ENCODE results near the gene UNC5B.

DNA sequence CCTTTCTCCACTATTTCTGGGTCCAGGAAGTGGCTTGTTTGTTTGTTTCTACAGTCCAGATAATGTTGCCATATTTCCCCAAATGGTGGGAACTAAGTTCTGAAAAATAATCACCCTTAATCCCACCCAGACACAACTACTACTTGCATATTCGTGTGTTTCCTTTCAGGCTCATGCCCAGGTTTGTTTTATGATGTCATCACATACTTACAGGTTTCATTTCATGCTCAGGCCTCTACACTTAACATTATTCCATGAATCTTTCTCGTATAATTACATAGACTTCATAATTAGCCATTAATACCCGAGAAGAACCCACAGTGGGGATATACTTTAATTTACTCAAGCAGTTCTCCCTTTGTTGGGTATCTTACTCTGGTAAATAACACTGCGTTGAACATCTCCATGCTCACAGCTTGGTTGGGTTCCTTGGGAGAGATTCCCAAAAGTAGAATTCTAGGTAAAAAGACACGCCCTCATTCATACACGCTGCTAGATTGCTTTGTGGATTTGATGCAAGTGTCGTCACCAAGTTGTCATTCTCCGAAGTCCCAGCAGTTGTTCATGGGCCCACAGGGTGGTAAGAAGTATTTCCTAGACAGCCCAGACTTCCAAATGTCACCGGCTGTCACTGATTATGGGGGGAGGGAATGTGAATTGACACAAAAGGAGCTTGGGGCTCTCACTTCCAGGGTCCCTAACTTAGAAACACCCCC, 42.6 kb downstream of the UNC5B start:
- TF ChIP-seq, protein P1, sequence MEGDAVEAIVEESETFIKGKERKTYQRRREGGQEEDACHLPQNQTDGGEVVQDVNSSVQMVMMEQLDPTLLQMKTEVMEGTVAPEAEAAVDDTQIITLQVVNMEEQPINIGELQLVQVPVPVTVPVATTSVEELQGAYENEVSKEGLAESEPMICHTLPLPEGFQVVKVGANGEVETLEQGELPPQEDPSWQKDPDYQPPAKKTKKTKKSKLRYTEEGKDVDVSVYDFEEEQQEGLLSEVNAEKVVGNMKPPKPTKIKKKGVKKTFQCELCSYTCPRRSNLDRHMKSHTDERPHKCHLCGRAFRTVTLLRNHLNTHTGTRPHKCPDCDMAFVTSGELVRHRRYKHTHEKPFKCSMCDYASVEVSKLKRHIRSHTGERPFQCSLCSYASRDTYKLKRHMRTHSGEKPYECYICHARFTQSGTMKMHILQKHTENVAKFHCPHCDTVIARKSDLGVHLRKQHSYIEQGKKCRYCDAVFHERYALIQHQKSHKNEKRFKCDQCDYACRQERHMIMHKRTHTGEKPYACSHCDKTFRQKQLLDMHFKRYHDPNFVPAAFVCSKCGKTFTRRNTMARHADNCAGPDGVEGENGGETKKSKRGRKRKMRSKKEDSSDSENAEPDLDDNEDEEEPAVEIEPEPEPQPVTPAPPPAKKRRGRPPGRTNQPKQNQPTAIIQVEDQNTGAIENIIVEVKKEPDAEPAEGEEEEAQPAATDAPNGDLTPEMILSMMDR (IDR thresholded peaks at IDR 0.05): no peak
- TF ChIP-seq POLR2A (IDR thresholded peaks at IDR 0.05): no peak
